GM13977 (cell line): Measurements from ENCODE around the gene PDE8A.

Experiments
- DNase-seq: peaks from one replicate; pipeline ENCODE4 v3.0.0; 2012; ENCODE audit warnings: low spot score
- in situ Hi-C: fragments of 300-500 bp; cut with MboI; formaldehyde crosslinking; loops from one replicate; pipeline ENCODE4 v1.12.0; 2022; ENCODE audit warnings: low sequenced_read_pairs, low pct_unique_long_range_greater_than_20kb, mixed read lengths, inconsistent platforms; ENCODE audit not compliant: unreplicated experiment
- TF ChIP-seq, protein P1 (sequence below): IDR thresholded peaks from 2 replicates; pipeline ENCODE4 v1.5.1; 2012; ENCODE audit warnings: mild to moderate bottlenecking, control low read depth; ENCODE audit not compliant: insufficient read depth; ENCODE audit errors: extremely low read depth, missing control alignments

PDE8A gene

DNA sequence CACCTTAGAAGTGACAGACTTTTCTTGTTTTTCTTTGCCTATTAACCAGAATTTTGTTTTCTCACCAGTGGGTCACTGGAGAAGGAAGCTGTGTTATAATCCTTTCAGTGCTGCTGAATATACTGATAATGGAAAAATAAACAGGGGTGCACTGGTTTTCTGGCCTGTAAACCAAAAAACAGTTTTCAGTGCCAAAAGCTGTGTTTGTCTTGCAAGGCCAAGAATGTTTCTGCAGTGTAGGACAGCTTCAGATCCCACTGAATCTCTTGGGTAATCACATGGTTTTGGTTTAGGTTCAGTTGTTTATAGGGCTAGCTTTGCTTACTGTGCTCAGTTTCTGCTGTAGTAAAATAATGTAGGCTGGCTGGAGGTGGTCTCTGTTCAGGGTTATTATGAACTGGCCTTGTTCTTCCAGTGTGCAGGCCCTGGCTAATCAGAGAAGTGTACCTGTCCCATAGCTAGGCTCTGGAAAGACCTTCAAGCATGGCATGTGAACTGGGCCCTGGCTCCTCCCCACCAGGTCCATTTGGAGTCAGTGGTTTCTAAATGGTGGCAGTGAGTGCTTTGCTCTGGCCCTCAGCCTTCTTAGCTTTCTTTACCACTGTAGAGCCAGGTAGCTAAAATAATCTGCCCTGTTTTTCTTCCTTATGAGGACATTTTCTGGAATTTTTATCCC, 18.7 kb downstream of the PDE8A start:
- TF ChIP-seq, protein P1, sequence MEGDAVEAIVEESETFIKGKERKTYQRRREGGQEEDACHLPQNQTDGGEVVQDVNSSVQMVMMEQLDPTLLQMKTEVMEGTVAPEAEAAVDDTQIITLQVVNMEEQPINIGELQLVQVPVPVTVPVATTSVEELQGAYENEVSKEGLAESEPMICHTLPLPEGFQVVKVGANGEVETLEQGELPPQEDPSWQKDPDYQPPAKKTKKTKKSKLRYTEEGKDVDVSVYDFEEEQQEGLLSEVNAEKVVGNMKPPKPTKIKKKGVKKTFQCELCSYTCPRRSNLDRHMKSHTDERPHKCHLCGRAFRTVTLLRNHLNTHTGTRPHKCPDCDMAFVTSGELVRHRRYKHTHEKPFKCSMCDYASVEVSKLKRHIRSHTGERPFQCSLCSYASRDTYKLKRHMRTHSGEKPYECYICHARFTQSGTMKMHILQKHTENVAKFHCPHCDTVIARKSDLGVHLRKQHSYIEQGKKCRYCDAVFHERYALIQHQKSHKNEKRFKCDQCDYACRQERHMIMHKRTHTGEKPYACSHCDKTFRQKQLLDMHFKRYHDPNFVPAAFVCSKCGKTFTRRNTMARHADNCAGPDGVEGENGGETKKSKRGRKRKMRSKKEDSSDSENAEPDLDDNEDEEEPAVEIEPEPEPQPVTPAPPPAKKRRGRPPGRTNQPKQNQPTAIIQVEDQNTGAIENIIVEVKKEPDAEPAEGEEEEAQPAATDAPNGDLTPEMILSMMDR = no peak
- in situ Hi-C loops = no loop called here
- DNase-seq = no peak

DNA sequence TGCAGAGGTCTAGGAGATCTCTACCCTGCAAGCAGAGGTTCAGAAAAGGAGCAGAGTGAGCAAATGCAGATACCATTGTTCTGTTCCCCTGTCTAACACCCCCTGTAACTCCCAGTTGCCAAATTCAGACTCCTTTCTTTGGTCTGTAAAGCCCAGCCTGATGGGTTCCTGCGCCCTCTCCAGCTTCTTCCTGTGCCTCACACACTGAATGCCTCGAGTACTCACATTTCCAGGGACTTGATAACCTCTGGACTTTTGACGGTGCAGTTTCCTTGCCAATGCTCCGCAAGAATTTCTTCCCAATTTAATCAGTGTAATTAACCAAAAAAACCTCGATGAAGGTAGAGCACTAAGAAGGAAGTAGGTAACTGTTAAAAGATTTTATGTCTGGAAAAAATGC, 19.3 kb downstream of the PDE8A start:
- no peak for DNase-seq
- in situ Hi-C loops = no loop called here
- TF ChIP-seq, protein P1 = no peak

DNA sequence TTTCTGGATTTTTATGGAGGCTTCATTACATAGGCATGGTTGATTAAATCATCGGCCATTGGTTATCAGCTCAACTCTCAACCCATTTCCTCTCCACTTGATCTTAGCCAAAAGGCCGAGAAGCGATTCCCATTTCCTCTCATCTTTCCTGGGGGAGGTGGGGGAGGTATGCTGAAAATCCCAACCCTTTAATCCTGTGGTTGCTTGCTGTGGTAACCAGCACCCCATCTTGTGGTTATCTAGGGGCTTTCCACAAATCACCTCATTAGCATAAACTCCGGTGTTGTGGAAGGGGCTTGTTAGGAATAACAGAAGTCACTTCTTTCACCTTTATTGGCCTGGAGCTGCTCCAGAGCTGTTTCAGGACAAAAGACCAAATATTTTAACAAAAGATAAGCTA, 20.9 kb downstream of the PDE8A start:
- in situ Hi-C loops = no loop called here
- DNase-seq = no peak
- TF ChIP-seq, protein P1 = no peak

DNA sequence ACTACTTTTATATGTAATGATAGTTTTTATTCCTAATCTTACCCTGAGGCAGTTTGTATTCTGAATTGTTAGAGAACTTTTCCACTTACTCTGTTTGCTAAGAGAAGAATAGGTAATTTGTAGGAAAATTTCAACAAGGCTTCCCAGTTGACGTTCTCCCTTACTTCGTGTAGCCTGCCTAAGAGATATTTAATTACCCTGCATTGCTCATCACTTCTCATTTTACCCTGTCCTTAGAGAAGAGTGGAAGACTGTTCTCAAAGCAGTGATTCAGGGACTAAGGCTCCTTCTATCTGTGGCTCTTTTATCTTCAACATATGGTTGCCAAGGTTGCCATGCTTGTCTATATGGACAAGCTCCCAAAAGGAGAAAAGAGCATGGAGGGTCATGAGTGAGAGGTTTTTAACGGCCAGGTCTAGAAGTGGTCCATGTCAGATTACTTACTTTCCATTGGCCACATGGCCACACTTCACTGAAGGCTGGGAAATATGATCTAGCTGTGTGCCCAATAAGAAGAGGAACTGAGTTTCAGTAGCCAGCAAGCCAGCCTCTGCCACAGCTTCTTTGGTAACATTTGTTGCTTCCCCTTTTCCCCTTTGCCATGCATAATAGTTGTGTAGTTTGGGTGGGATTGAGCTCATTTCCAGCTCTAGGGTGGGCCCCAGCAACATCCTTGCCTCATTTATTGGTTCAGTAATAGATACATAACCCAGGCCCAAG, 22.1 kb downstream of the PDE8A start:
- no peak for DNase-seq
- TF ChIP-seq, protein P1 = no peak
- in situ Hi-C loops = no loop called here

DNA sequence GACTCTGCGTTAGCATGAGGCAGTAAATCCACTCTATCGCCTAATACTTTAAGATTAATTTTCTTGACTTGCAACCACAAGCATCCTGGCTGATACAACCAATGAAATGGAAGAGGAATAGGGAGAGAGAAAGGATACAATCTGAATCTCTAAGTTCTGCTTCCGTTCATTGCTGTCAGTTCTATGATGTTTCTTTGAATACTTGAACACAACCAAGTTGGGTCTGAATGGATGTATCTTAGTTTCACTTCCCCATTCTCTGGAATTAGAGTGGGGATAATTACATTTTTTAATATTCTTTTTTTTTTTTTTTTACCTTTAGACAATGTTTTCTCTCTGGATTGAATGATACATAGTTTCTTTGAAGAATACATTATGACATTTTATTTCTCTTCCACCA, 22.9 kb downstream of the PDE8A start:
- DNase-seq = no peak

DNA sequence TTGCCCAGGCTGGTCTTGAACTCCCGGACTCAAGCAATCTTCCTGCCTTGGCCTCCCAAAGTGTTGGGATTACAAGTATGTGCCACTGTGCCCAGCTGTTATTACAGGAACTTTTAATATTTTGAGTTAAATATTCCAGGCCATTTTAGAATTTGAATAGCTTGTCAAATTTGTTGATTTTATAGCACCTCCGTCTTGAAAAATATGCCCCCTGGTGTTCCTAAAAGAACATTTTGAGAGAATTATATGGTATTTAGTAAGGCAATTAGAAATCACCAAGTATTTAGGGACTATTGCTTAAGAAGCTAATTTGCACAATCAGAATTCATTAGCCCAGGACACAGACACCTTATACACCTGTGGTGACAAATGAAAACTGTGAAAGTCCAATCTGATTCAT, 23.7 kb downstream of the PDE8A start:
- in situ Hi-C loops = no loop called here
- TF ChIP-seq, protein P1 = no peak
- DNase-seq = no peak

More for the DNA sequence above, 22.9 kb downstream of the PDE8A start:
- in situ Hi-C loops = no loop called here
- TF ChIP-seq, protein P1 = no peak
